H1 (cell line): Measurements from ENCODE around the gene RAMACL.

Experiments
- EZH2 ChIP-seq: fragments of 200-600 bp; sonication (generic); IDR thresholded peaks from 2 replicates; pipeline ENCODE4 v1.7.1; 2012; ENCODE audit warnings: low read depth, mild to moderate bottlenecking, moderate library complexity, low read length, inconsistent platforms; ENCODE audit not compliant: severe bottlenecking
- PHF8 ChIP-seq: fragments of 200-600 bp; sonication (generic); conservative IDR thresholded peaks from 2 replicates; pipeline ENCODE4 v1.7.1; 2012; ENCODE audit warnings: low read depth, mild to moderate bottlenecking, inconsistent platforms, low read length, moderate library complexity
- POLR2A ChIP-seq, 2 experiments: IDR thresholded peaks; 1 replicate in 1 of 2; 2 replicates in 1 of 2; pipeline ENCODE4 v1.6.1; 2011; ENCODE audit warnings: low read depth in 2 of 2, low read length in 2 of 2, mild to moderate bottlenecking in 2 of 2; ENCODE audit errors: control extremely low read depth in 1 of 2
- RFX5 ChIP-seq: IDR thresholded peaks from 2 replicates; pipeline ENCODE4 v1.6.1; 2011; ENCODE audit warnings: low read depth, low read length, improper control_type of control experiment, borderline replicate concordance
- SIX5 ChIP-seq: IDR thresholded peaks from 2 replicates; pipeline ENCODE4 v1.6.1; 2011; ENCODE audit warnings: mild to moderate bottlenecking, low read depth, low read length
- TEAD4 ChIP-seq: IDR thresholded peaks from 2 replicates; pipeline ENCODE4 v1.6.1; 2012; ENCODE audit warnings: low read depth, low read length, inconsistent platforms, mixed read lengths
- TF ChIP-seq, protein P1 (sequence below), 3 experiments: IDR thresholded peaks; 1 replicate in 2 of 3; 2 replicates in 1 of 3; pipeline versions ENCODE4 v1.5.1 to v1.6.1; 2011; ENCODE audit warnings: low read length in 3 of 3, mild to moderate bottlenecking in 3 of 3, inconsistent platforms in 2 of 3, low read depth in 1 of 3, moderate library complexity in 1 of 3; ENCODE audit not compliant: insufficient read depth in 1 of 3; ENCODE audit errors: control extremely low read depth in 1 of 3

DNA sequence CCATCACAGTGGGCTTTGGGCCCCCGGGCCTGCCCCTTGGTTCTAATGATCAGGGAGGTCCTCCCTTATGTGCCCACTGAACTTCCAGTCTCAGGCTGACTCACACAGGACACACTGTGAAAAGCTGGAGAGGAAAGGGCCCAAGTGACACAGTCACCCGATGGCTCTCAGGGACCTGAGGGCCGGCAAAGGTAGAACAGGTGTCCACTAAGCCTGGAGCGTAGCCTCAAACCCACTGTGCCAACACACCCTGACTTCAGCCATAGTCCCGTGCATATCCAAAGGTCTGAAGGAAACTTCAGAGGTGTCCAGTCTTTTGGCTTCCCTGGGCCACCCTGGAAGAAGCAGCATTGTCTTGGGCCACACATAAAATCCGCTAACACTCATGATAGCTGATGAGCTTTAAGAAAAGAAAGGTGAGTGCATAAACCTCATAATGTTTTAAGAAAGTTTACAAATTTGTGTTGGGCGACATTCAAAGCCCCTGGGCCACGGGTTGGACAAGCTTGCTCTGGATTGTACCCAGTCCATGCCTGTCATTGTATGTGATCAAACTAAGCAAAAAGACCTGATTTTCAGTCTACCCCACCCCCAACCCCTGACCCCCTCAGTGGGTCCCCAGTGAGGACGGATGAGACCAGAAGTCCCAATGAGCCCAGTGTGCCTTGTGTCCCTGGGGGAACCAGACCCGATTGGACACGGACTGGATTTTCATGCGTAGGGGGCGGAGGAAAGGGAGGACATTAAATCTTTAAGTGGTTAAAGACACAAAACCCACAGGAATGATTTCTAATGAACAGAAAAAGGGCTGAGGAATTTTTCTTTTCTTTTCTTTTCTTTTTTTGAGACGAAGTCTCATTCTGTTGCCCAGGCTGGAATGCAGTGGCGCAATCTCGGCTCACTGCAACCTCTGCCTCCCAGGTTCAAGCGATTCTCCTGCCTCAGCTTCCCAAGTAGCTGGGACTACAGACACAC, 6.1 kb downstream of the RAMACL start:
- no peak for TF ChIP-seq POLR2A (IDR thresholded peaks at IDR 0.05; ENCODE audit: control extremely low read depth in 1 of 2, low read depth in 2 of 2, low read length in 2 of 2)
- TF ChIP-seq, protein P1, sequence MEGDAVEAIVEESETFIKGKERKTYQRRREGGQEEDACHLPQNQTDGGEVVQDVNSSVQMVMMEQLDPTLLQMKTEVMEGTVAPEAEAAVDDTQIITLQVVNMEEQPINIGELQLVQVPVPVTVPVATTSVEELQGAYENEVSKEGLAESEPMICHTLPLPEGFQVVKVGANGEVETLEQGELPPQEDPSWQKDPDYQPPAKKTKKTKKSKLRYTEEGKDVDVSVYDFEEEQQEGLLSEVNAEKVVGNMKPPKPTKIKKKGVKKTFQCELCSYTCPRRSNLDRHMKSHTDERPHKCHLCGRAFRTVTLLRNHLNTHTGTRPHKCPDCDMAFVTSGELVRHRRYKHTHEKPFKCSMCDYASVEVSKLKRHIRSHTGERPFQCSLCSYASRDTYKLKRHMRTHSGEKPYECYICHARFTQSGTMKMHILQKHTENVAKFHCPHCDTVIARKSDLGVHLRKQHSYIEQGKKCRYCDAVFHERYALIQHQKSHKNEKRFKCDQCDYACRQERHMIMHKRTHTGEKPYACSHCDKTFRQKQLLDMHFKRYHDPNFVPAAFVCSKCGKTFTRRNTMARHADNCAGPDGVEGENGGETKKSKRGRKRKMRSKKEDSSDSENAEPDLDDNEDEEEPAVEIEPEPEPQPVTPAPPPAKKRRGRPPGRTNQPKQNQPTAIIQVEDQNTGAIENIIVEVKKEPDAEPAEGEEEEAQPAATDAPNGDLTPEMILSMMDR (IDR thresholded peaks at IDR 0.05; ENCODE audit: control extremely low read depth in 1 of 3, insufficient read depth in 1 of 3, low read depth in 1 of 3, low read length in 3 of 3) = no peak
- no peak for TF ChIP-seq RFX5
- no peak for TF ChIP-seq EZH2
- TF ChIP-seq SIX5 = no peak
- TF ChIP-seq TEAD4 = no peak
- TF ChIP-seq PHF8 = no peak
